Measurements from ENCODE around the gene GABRB2. TPM values are rescaled to one million over a fixed set of nuclear protein-coding genes. Genes with fewer than 3 reads are reported as not detected.
A peak's percentile ranks its signal among the peaks of the same experiment; 100 is the strongest.

GABRB2 gene
- total RNA-seq, 4 donors from 2014 or later: 0.11 to 4.6 (median 1.3) TPM

DNA sequence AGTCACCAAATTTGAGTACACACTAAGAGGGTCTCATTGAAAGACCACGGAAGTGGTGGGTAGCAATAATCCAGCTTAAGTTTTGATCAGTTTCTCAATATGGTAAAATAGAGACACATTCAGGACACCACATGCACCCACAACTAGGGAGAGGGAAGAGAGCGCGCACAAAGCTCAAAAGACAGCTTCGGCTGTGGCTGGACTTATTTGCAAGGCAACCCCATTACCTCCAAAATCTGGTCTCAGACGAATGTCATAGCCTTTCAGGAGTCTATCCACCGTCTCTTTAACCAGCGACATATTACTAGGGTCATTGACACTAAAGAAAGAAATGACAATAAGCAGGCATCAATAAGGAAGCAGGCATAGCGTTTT lies 443 bp downstream of the GABRB2 start:
- Histone ChIP-seq H3K4me1 (peaks cover 13 to 15% of the 10 kb centered on the region in 2 donors), H3K36me3 (no peaks in the 10 kb centered on the region), H3K4me3 (replicated peaks in 1 of 3) (peak overlapping the region in 1 of 3 donors; percentile 44), H3K27me3 (peaks cover 6% of the 10 kb centered on the region), H3K9me3 (no peaks in the 10 kb centered on the region), H3K27ac (no peak overlapping the region)
- intact Hi-C loops (cut with DNase I): no loop called here
- TF ChIP-seq, protein P1, sequence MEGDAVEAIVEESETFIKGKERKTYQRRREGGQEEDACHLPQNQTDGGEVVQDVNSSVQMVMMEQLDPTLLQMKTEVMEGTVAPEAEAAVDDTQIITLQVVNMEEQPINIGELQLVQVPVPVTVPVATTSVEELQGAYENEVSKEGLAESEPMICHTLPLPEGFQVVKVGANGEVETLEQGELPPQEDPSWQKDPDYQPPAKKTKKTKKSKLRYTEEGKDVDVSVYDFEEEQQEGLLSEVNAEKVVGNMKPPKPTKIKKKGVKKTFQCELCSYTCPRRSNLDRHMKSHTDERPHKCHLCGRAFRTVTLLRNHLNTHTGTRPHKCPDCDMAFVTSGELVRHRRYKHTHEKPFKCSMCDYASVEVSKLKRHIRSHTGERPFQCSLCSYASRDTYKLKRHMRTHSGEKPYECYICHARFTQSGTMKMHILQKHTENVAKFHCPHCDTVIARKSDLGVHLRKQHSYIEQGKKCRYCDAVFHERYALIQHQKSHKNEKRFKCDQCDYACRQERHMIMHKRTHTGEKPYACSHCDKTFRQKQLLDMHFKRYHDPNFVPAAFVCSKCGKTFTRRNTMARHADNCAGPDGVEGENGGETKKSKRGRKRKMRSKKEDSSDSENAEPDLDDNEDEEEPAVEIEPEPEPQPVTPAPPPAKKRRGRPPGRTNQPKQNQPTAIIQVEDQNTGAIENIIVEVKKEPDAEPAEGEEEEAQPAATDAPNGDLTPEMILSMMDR (IDR thresholded peaks at IDR 0.05): no peak
- no peak for TF ChIP-seq POLR2A (IDR thresholded peaks at IDR 0.05)
- DNase-seq: no peak
- WGBS, 2 donors: 7 to 8% methylated on average over 8 of the region's 8 CpGs

DNA sequence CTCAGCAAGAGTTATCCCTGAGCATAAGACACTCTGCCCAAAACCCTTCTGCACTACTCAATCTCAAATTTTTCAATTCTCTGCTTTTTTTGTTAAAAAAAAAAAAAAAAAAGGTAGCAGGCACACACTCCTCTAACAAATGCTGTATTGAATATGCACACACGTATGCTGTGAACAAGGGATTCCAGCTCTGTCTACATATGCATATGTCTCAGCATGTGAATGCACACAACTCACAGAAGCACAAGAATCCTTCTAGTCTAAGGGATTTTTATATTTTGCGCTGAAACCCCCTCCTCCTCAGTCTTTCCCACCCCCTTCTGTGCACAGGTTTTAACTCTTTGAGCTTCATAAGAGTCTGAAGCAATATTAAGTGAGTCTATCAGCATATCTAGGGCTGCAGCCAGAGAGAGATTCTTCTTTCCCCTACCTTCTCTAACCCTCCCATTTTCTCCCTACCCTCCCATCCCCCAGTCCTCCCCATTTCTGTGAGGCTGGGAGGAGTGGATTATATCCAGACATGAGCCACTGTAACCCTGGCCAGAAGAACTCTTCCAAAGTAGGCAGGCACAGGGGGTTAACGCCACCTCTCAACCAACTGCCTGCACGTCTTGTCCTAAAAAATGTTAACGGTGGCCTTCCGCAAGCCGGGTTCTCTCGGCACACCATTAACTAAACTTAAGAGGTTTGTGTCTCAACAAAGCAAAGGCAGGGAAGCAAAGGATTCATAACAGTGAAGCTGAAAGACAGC lies 1.0 kb downstream of the GABRB2 start:
- Histone ChIP-seq H3K9me3 (no peaks in the 10 kb centered on the region), H3K27ac (no peak overlapping the region), H3K36me3 (no peaks in the 10 kb centered on the region), H3K4me3 (replicated peaks in 1 of 3) (no peak overlapping the region), H3K4me1 (peaks cover 13 to 15% of the 10 kb centered on the region in 2 donors), H3K27me3 (peaks cover 6% of the 10 kb centered on the region)
- 13 to 23% methylated on average over 8 of the region's 8 CpGs for WGBS, 2 donors
- TF ChIP-seq POLR2A (IDR thresholded peaks at IDR 0.05): no peak
- TF ChIP-seq, protein P1 (IDR thresholded peaks at IDR 0.05): no peak
- intact Hi-C loops (cut with DNase I): no loop called here
- no peak for DNase-seq

DNA sequence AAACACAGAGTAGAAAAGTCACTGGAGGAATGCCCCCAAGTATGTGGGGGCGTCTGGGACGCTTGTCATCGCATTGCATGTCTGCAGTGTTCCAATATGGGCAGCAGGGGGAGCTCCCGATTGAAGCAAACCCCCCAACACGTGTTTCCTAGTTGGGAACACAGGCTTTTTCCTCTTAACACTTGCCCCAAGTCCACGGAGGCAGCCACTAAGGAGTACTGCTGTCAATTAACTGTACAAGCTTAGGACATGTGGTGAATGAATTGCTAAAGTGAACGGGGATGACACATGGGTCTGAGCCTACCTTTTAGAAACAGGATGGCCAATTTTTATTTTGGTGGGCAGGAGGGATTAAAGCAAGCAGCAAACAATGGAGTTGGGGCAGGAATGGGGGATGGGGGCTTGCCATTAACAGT lies 2.2 kb downstream of the GABRB2 start:
- Histone ChIP-seq H3K4me1 (peaks cover 13 to 15% of the 10 kb centered on the region in 2 donors), H3K9me3 (no peaks in the 10 kb centered on the region), H3K27me3 (peaks cover 6% of the 10 kb centered on the region), H3K36me3 (no peaks in the 10 kb centered on the region), H3K4me3 (replicated peaks in 1 of 3) (no peak overlapping the region), H3K27ac (no peak overlapping the region)
- intact Hi-C loops (cut with DNase I): no loop called here
- no peak for TF ChIP-seq POLR2A (IDR thresholded peaks at IDR 0.05)
- TF ChIP-seq, protein P1 (IDR thresholded peaks at IDR 0.05): peak in 5 of 6 experiments; percentile 35 to 89 (median 62)
- WGBS, 2 donors: 2 to 4% methylated on average over 7 of the region's 7 CpGs
- peak; percentile 30 to 36 for DNase-seq

DNA sequence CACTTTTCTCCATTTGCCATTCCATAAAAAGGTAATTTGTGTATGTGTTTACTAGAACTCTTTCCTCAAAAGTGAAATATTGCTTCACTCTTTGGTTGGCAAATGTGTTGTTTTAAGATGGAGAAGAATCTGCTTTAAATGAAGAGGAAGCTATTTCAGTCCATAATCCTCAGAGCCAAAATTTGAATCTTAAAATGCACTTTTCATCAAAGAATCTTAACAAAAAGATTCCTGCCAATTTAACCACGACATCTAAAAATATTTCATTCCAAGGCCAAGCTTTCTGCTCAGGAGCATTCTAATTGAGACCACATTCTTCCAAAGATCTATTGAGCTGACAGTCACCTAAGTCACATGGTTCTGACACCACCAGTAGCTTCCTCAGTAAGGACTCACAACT lies 7.5 kb downstream of the GABRB2 start:
- Histone ChIP-seq H3K27me3 (no peaks in the 10 kb centered on the region), H3K27ac (no peak overlapping the region), H3K9me3 (no peaks in the 10 kb centered on the region), H3K36me3 (no peaks in the 10 kb centered on the region), H3K4me1 (no peaks in the 10 kb centered on the region), H3K4me3 (replicated peaks in 1 of 3) (no peak overlapping the region)
- DNase-seq: no peak
- WGBS, 2 donors: 55 to 66% methylated on average over 1 of the region's 1 CpG
- TF ChIP-seq, protein P1 (IDR thresholded peaks at IDR 0.05): no peak
- no peak for TF ChIP-seq POLR2A (IDR thresholded peaks at IDR 0.05)
- intact Hi-C loops (cut with DNase I): no loop called here

DNA sequence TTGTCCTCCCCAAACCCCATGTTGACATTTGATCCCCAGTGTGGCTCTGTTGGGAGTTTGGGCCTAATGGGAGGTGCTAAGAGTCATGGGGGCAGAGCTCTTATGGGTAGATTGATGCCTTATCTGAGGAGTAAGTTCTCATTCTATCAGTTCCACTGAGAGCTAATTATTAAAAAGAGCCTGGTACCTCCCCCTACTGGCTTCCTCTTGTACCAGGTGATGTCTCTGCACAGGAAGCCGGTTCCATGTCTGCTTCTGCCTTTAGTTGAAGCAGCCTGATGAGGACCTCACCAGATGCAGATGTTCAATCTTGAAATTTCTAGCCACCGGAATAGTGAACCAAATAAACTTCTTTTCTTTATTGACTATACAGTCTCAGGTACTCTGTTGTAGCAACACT lies 10.8 kb downstream of the GABRB2 start:
- H3K27ac ChIP-seq: no peak overlapping the region
- TF ChIP-seq, protein P1 (IDR thresholded peaks at IDR 0.05): no peak
- TF ChIP-seq POLR2A (IDR thresholded peaks at IDR 0.05): no peak
- H3K9me3 ChIP-seq: no peaks in the 10 kb centered on the region
- H3K4me3 ChIP-seq (replicated peaks in 1 of 3): no peak overlapping the region
- intact Hi-C loops (cut with DNase I): no loop called here
- H3K4me1 ChIP-seq: no peaks in the 10 kb centered on the region
- H3K36me3 ChIP-seq: no peaks in the 10 kb centered on the region
- no peak for DNase-seq
- H3K27me3 ChIP-seq: no peaks in the 10 kb centered on the region
- WGBS, 2 donors: 75 to 82% methylated on average over 2 of the region's 2 CpGs
